ENCODE results near the gene PPT2.

DNA sequence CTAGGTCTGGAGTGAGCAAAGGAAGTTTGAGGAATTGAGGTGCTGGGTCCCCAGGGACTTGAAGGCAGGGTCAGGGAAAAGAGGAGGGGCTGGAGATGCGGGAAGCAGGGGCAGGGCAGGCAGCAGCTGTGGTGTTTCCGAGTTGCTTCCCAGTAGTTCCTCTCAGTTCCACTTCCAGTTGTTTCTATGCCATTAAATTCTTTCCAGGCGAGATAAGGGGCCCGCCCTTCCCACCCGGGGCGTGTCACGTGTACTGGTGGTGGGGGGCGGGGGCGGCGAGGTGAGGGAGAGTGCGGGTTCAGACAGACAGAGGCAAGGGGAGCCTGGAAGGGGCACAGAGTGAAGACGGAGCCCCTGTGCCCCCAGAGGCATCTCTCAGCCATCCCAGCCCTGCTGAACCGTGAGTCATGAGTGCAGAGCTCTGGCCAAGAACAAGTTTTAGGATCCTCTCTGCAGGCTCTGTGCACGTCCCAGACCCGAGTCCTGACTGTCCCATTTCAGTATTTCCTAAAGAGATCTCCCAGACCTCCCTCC, 45.8 kb upstream of the PPT2 start:
- TF ChIP-seq, protein P1, sequence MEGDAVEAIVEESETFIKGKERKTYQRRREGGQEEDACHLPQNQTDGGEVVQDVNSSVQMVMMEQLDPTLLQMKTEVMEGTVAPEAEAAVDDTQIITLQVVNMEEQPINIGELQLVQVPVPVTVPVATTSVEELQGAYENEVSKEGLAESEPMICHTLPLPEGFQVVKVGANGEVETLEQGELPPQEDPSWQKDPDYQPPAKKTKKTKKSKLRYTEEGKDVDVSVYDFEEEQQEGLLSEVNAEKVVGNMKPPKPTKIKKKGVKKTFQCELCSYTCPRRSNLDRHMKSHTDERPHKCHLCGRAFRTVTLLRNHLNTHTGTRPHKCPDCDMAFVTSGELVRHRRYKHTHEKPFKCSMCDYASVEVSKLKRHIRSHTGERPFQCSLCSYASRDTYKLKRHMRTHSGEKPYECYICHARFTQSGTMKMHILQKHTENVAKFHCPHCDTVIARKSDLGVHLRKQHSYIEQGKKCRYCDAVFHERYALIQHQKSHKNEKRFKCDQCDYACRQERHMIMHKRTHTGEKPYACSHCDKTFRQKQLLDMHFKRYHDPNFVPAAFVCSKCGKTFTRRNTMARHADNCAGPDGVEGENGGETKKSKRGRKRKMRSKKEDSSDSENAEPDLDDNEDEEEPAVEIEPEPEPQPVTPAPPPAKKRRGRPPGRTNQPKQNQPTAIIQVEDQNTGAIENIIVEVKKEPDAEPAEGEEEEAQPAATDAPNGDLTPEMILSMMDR (IDR thresholded peaks at IDR 0.05): no peak
- TF ChIP-seq POLR2A (IDR thresholded peaks at IDR 0.05): peak in 1 of 4 donors; percentile 10
- peak in 3 of 4 donors; percentile 44 to 89 (median 81) for TF ChIP-seq EP300 (IDR thresholded peaks at IDR 0.05)
